Liver (tissue), 3 donors: ENCODE results near the gene HIPK2.

ENCODE experiments used
- GABPA ChIP-seq, 2 donors: IDR thresholded peaks in 1 of 2; conservative IDR thresholded peaks in 1 of 2; 2 replicates each; pipeline ENCODE4 v1.6.1; 2016; ENCODE audit warnings: antibody characterized with exemption in 2 of 2, mild to moderate bottlenecking in 1 of 2, moderate library complexity in 1 of 2
- TAF1 ChIP-seq: conservative IDR thresholded peaks from 2 replicates; pipeline ENCODE4 v1.6.1; 2016; ENCODE audit warnings: antibody characterized with exemption, mild to moderate bottlenecking
- YY1 ChIP-seq: IDR thresholded peaks from 2 replicates; pipeline ENCODE4 v1.6.1; 2016; ENCODE audit warnings: antibody characterized with exemption, mild to moderate bottlenecking
- TF ChIP-seq, protein P1 (sequence below): IDR thresholded peaks from 2 replicates; pipeline ENCODE4 v1.6.1; 2016; ENCODE audit warnings: antibody characterized with exemption, mild to moderate bottlenecking
- TF ChIP-seq, protein P2 (sequence below): fragments of 150-350 bp; IDR thresholded peaks from 2 replicates; pipeline ENCODE4 v1.5.1; 2017; ENCODE audit warnings: improper control_type of control experiment, low read depth, low read length; ENCODE audit not compliant: missing input control
- donor health status: healthy.
- donor health status: healthy.

DNA sequence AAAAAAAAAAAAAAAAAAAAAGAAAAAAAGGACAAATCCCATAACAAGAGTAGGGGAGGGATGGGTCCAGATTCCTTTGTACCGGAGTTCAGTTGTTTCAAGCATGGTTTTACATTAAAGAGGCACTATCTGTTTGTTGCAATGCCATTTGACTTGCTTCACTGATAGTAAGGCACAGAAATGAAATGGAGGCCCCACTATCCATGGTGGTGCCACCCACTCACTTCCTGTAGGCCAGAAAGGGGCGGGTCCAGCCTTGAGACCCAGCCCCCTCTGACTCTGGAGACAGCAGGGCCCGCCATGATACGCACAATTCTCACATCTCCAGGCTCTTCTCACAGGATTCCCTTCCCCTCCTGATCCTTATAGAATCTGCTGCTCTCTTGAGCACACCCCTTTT is 154.3 kb downstream of the HIPK2 start:
- TF ChIP-seq TAF1: no peak
- TF ChIP-seq, protein P1, sequence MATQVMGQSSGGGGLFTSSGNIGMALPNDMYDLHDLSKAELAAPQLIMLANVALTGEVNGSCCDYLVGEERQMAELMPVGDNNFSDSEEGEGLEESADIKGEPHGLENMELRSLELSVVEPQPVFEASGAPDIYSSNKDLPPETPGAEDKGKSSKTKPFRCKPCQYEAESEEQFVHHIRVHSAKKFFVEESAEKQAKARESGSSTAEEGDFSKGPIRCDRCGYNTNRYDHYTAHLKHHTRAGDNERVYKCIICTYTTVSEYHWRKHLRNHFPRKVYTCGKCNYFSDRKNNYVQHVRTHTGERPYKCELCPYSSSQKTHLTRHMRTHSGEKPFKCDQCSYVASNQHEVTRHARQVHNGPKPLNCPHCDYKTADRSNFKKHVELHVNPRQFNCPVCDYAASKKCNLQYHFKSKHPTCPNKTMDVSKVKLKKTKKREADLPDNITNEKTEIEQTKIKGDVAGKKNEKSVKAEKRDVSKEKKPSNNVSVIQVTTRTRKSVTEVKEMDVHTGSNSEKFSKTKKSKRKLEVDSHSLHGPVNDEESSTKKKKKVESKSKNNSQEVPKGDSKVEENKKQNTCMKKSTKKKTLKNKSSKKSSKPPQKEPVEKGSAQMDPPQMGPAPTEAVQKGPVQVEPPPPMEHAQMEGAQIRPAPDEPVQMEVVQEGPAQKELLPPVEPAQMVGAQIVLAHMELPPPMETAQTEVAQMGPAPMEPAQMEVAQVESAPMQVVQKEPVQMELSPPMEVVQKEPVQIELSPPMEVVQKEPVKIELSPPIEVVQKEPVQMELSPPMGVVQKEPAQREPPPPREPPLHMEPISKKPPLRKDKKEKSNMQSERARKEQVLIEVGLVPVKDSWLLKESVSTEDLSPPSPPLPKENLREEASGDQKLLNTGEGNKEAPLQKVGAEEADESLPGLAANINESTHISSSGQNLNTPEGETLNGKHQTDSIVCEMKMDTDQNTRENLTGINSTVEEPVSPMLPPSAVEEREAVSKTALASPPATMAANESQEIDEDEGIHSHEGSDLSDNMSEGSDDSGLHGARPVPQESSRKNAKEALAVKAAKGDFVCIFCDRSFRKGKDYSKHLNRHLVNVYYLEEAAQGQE: no peak
- no peak for TF ChIP-seq YY1
- TF ChIP-seq, protein P2, sequence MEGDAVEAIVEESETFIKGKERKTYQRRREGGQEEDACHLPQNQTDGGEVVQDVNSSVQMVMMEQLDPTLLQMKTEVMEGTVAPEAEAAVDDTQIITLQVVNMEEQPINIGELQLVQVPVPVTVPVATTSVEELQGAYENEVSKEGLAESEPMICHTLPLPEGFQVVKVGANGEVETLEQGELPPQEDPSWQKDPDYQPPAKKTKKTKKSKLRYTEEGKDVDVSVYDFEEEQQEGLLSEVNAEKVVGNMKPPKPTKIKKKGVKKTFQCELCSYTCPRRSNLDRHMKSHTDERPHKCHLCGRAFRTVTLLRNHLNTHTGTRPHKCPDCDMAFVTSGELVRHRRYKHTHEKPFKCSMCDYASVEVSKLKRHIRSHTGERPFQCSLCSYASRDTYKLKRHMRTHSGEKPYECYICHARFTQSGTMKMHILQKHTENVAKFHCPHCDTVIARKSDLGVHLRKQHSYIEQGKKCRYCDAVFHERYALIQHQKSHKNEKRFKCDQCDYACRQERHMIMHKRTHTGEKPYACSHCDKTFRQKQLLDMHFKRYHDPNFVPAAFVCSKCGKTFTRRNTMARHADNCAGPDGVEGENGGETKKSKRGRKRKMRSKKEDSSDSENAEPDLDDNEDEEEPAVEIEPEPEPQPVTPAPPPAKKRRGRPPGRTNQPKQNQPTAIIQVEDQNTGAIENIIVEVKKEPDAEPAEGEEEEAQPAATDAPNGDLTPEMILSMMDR: no peak
- no peak for TF ChIP-seq GABPA (IDR thresholded peaks at IDR 0.05 in 1 of 2, conservative IDR thresholded peaks at IDR 0.05 in 1 of 2)
